CD4-positive, CD25-positive, alpha-beta regulatory T cell (primary cell): Measurements from ENCODE around the gene AFTPH. TPM values are rescaled to one million over a fixed set of nuclear protein-coding genes. Genes with fewer than 3 reads are reported as not detected.
A peak's percentile ranks its signal among the peaks of the same experiment; 100 is the strongest.

Experiments used
- ATAC-seq, 2 donors: fragments of 150-1000 bp; cut with Tn5 transposase; one replicate each; pipeline ENCODE4 v1.10.0; 2021; ENCODE audit warnings: low read depth in 2 of 2, moderate number of reproducible peaks in 2 of 2, moderate library complexity in 1 of 2
- DNase-seq, 3 donors: peaks; one replicate each; pipeline versions ENCODE4 v3.0.0 to v3.0.0-alpha.2; 2012 to 2022; ENCODE audit warnings: mixed read lengths in 1 of 3
- H3K27ac ChIP-seq: one replicate; pipeline ENCODE4 v1.7.0; 2013; ENCODE audit warnings: mild to moderate bottlenecking, low read length; ENCODE audit not compliant: insufficient read depth, poor library complexity, severe bottlenecking
- H3K27me3 ChIP-seq: one replicate; pipeline ENCODE4 v1.7.0; 2013; ENCODE audit warnings: low read length; ENCODE audit not compliant: control insufficient read depth, insufficient read depth
- H3K36me3 ChIP-seq: one replicate; pipeline ENCODE4 v1.7.0; 2013; ENCODE audit warnings: mild to moderate bottlenecking, low read length, moderate library complexity; ENCODE audit not compliant: control insufficient read depth, insufficient read depth
- H3K4me1 ChIP-seq: 2 replicates; pipeline ENCODE4 v1.7.0; 2013; ENCODE audit warnings: mild to moderate bottlenecking, low read length; ENCODE audit not compliant: insufficient read depth, control insufficient read depth, poor library complexity, severe bottlenecking
- H3K4me3 ChIP-seq: one replicate; pipeline ENCODE4 v1.7.0; 2013; ENCODE audit warnings: low read depth, mild to moderate bottlenecking, low read length, moderate library complexity
- H3K9me3 ChIP-seq, 2 experiments: 1 replicate in 1 of 2; 2 replicates in 1 of 2; pipeline ENCODE4 v1.7.0; 2013; ENCODE audit warnings: low read length in 2 of 2, mild to moderate bottlenecking in 1 of 2, moderate library complexity in 1 of 2; ENCODE audit not compliant: control insufficient read depth in 2 of 2
- H3K27ac Mint-ChIP-seq, 3 donors: one replicate each; pipeline ENCODE4 v1.8.0; 2020 to 2022; ENCODE audit warnings: mild to moderate bottlenecking in 3 of 3, mixed read lengths in 3 of 3, moderate library complexity in 2 of 3
- H3K27me3 Mint-ChIP-seq: one replicate; pipeline ENCODE4 v1.8.0; 2022; ENCODE audit warnings: mild to moderate bottlenecking, mixed read lengths
- H3K36me3 Mint-ChIP-seq: one replicate; pipeline ENCODE4 v1.8.0; 2020; ENCODE audit warnings: mixed read lengths
- H3K4me1 Mint-ChIP-seq, 4 donors: one replicate each; pipeline ENCODE4 v1.8.0; 2020 to 2022; ENCODE audit warnings: mixed read lengths in 4 of 4, mild to moderate bottlenecking in 1 of 4
- H3K4me3 Mint-ChIP-seq, 4 donors: one replicate each; pipeline ENCODE4 v1.8.0; 2020 to 2022; ENCODE audit warnings: mild to moderate bottlenecking in 4 of 4, mixed read lengths in 4 of 4, moderate library complexity in 3 of 4
- H3K9me3 Mint-ChIP-seq, 7 donors: one replicate each; pipeline ENCODE4 v1.8.0; 2020 to 2022; ENCODE audit warnings: mixed read lengths in 7 of 7, mild to moderate bottlenecking in 3 of 7, moderate library complexity in 2 of 7
- polyA plus RNA-seq, 4 donors: library from polyadenylated mRNA; unstranded; fragments of 300-500 nt; fragmentation: Illumina TruSeq; gene quantifications; one replicate each; pipeline ENCODE4 v1.2.3, GENCODE V29; 2021
- total RNA-seq: library from RNA; stranded (reverse); gene quantifications from one replicate; pipeline ENCODE4 v1.2.3, GENCODE V29; 2022

The AFTPH gene
- total and polyA plus RNA-seq, 5 donors from 2014 or later = 23.7 to 45.0 (median 28.2) TPM

DNA sequence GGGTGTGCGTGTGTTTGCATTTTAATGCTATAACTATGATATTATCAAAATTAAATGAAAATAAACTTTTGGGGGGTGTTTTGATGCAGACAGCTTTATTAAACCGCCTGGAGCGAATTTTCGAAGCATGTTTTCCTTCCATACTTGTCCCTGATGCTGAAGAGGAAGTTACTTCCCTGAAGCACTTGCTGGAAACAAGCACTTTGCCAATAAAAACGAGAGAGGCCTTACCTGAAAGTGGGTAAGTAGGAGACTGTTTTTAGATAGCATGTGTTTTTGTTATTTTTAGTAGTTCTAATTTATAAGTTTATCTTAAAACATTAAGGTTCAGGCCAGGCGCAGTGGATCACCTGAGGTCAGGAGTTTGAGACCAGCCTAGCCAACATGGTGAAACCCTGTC is 43.3 kb downstream of the AFTPH start:
- H3K4me1 Mint-ChIP-seq = peaks cover 22 to 32% (median 28%) of the 10 kb centered on the region in 4 donors
- Histone ChIP-seq H3K36me3 (peaks cover 18% of the 10 kb centered on the region), H3K4me1 (peaks cover 12% of the 10 kb centered on the region), H3K9me3 (no peaks in the 10 kb centered on the region), H3K27ac (no peak overlapping the region), H3K27me3 (no peaks in the 10 kb centered on the region), H3K4me3 (no peak overlapping the region)
- ATAC-seq (no peak), DNase-seq (no peak)
- peak overlapping the region in 1 of 3 donors; percentile 76 for H3K27ac Mint-ChIP-seq
- H3K9me3 Mint-ChIP-seq = no peaks in the 10 kb centered on the region
- peaks cover 22% of the 10 kb centered on the region for H3K36me3 Mint-ChIP-seq
- H3K4me3 Mint-ChIP-seq = no peak overlapping the region
- no peaks in the 10 kb centered on the region for H3K27me3 Mint-ChIP-seq

DNA sequence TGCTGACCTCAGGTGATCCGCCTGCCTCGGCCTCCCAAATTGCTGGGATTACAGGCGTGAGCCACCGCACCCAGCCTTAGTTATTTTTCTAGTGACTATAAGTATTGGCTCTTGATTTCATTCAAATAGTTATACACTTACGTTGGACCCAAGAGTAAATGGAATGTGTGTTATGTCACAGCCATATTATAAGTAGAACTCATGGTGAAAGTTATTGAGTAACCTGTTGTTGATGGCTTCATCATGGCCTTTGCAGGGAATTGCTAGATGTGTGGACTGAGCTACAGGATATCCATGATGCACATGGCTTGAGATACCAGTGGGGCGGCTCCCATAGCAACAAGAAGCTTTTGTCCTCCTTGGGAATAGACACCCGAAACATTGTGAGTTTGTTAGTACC is 44.7 kb downstream of the AFTPH start:
- Mint-ChIP-seq H3K4me1 (peaks cover 17 to 26% (median 22%) of the 10 kb centered on the region in 4 donors), H3K4me3 (peak overlapping the region in 1 of 4 donors; percentile 21), H3K27me3 (no peaks in the 10 kb centered on the region), H3K27ac (peak overlapping the region; percentile 20 to 69 (median 32)), H3K36me3 (peaks cover 22% of the 10 kb centered on the region), H3K9me3 (no peaks in the 10 kb centered on the region)
- Histone ChIP-seq H3K27me3 (no peaks in the 10 kb centered on the region), H3K4me1 (peaks cover 7% of the 10 kb centered on the region), H3K9me3 (no peaks in the 10 kb centered on the region), H3K27ac (no peak overlapping the region), H3K36me3 (peaks cover 29% of the 10 kb centered on the region), H3K4me3 (no peak overlapping the region)
- no peak for ATAC-seq
- DNase-seq = no peak

DNA sequence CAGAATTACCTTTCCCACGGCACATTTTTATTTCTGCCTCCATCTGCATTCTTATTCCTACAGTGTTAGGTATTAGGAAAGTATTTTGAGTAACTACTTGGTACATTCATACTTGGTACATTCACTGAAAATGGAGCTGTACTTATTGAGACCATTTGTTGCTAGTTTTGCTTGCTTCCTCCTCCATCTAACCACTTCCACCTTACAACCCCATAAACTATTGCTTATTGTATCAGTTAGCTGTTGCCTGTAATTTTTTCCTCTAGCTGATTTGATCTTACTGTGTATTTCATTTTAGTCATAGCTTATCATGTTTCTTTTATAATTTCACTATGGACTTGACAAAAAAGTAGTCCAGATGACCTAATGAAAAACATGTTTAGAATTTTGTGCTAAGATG is 50.7 kb downstream of the AFTPH start:
- Histone ChIP-seq H3K4me1 (no peaks in the 10 kb centered on the region), H3K9me3 (no peaks in the 10 kb centered on the region), H3K36me3 (peaks cover 49% of the 10 kb centered on the region), H3K4me3 (no peak overlapping the region), H3K27me3 (no peaks in the 10 kb centered on the region), H3K27ac (peak overlapping the region; percentile 6)
- ATAC-seq = peak in 1 of 2 donors; percentile 59
- Mint-ChIP-seq H3K27me3 (no peaks in the 10 kb centered on the region), H3K9me3 (no peaks in the 10 kb centered on the region), H3K27ac (peak overlapping the region in 2 of 3 donors; percentile 2 to 47), H3K4me3 (no peak overlapping the region), H3K36me3 (peaks cover 24% of the 10 kb centered on the region), H3K4me1 (peaks cover 8 to 18% (median 9%) of the 10 kb centered on the region in 4 donors)
- peak in 1 of 3 donors; percentile 41 for DNase-seq

DNA sequence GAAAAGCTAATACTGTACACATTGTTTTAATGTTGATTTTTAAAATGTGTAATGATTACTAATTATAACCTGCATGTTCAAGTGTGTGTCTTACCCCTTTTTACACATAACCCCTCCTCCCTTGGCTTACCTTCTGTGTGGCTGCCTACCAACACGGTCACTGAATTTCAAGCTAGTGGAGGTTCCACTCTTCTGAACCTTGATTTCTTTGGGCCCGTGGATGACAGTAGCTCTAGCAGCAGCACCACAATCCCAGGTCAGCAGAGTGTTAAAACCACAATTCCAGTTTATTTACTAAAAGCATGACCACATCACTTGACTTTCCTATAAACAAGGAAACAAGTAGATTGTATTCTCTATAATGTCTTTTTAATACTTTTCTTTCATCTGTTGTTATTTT is 56.9 kb downstream of the AFTPH start:
- Histone ChIP-seq H3K4me1 (no peaks in the 10 kb centered on the region), H3K36me3 (peaks cover 55% of the 10 kb centered on the region), H3K4me3 (no peak overlapping the region), H3K9me3 (no peaks in the 10 kb centered on the region), H3K27ac (no peak overlapping the region), H3K27me3 (no peaks in the 10 kb centered on the region)
- Mint-ChIP-seq H3K27ac (peak overlapping the region in 1 of 3 donors; percentile 74), H3K36me3 (peaks cover 14% of the 10 kb centered on the region), H3K4me1 (peaks cover 0 to 8% (median 5%) of the 10 kb centered on the region in 4 donors), H3K4me3 (no peak overlapping the region), H3K9me3 (no peaks in the 10 kb centered on the region), H3K27me3 (no peaks in the 10 kb centered on the region)
- ATAC-seq (no peak), DNase-seq (no peak)

DNA sequence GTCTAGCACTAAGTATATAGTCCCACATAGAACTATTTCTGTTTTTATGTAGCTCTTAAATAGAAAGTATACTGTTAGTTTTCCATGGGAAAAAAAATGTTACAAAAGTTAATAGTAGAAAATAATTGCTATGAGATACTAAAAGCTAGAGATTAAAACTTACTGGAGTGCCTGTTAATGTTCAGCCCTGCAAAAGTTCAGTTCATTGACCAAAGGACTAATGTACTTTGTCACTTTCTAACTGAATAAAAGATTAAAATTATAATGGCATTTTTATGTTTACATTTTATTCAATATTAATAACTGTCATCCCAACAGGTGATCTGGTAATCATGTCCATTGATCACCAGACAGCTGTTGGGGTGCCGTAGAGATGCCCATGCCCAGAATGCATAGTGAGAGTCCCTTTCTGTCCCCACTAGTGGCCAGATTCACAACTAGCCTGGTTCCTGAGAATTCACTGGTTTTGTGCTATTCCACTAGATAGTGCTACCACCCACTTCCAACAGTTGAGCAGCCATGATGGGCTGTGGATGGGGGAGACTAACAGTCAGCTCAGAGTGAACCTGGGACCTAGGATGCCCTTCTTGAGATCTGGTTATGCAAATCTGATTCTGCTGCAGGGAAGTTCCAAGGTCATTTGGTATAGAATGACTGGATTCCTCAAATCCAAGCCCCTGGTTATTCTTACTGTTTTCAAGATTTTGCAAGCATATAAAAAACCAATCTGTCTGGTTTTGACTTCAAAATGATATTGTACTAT is 57.8 kb downstream of the AFTPH start:
- no peaks in the 10 kb centered on the region for H3K9me3 Mint-ChIP-seq
- no peaks in the 10 kb centered on the region for H3K9me3 ChIP-seq
- DNase-seq (no peak), ATAC-seq (no peak)
- no peaks in the 10 kb centered on the region for H3K27me3 ChIP-seq
- no peak overlapping the region for H3K4me3 Mint-ChIP-seq
- H3K4me1 ChIP-seq = no peaks in the 10 kb centered on the region
- H3K27ac ChIP-seq = no peak overlapping the region
- H3K4me3 ChIP-seq = no peak overlapping the region
- H3K27ac Mint-ChIP-seq = peak overlapping the region in 1 of 3 donors; percentile 17
- H3K36me3 Mint-ChIP-seq = peaks cover 14% of the 10 kb centered on the region
- H3K4me1 Mint-ChIP-seq = peaks cover 3 to 12% (median 5%) of the 10 kb centered on the region in 4 donors
- no peaks in the 10 kb centered on the region for H3K27me3 Mint-ChIP-seq
- H3K36me3 ChIP-seq = peaks cover 52% of the 10 kb centered on the region

DNA sequence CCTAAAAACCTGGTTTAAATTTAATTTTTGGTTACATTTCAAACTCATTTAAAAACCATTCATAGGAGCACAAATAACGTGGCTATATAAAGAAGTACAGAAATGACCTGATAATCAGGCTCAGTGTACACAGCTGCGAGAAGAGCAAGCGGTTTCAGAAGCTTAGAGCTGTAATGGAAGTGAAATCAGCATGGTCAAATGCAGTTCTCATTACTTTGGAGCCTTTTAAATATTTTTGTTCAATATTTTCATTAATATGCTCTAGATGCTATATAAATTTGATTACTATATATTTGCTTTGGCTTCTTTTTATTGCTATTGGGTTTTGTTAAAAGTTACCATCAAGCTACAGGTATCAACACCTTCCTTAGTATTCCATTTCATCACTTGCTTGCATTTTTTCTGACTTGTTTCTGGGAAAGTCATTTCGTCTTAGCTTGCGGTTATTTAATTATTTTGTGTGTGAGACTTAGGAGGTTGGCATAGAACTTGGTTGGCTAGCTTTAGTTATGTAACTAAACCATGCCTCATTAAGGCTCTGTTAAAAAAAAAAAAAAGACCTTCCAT is 58.7 kb downstream of the AFTPH start:
- H3K4me3 Mint-ChIP-seq = no peak overlapping the region

DNA sequence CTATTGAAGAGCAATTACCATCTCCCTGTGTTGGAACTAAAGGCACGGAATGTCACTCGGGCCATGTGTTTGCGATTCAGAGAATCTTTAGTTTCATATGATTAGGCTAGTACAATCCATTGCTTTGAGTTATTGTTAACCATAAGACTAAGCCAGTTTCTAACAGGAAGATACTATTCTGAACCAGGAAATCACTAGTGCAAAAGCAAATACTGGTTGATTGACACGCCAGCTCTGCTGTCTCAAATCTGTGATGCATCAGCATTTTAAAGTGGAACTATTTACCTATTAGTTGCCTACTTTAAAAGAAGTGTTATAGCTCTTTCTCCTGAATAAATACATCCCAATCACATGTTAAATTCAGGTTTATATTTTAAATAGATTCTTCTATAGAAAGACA is 61.9 kb downstream of the AFTPH start:
- Mint-ChIP-seq H3K36me3 (peaks cover 17% of the 10 kb centered on the region), H3K27me3 (no peaks in the 10 kb centered on the region), H3K9me3 (no peaks in the 10 kb centered on the region), H3K4me3 (no peak overlapping the region), H3K27ac (peak overlapping the region in 1 of 3 donors; percentile 43), H3K4me1 (peaks cover 4 to 11% (median 9%) of the 10 kb centered on the region in 4 donors)
- H3K27me3 ChIP-seq = no peaks in the 10 kb centered on the region
- H3K36me3 ChIP-seq = peaks cover 51% of the 10 kb centered on the region
- H3K27ac ChIP-seq = peak overlapping the region; percentile 39
- H3K4me3 ChIP-seq = no peak overlapping the region
- DNase-seq (peak in 1 of 3 donors; percentile 39), ATAC-seq (no peak)
- H3K4me1 ChIP-seq = no peaks in the 10 kb centered on the region
- no peaks in the 10 kb centered on the region for H3K9me3 ChIP-seq

More for the DNA sequence above, 58.7 kb downstream of the AFTPH start:
- Mint-ChIP-seq H3K27me3 (no peaks in the 10 kb centered on the region), H3K9me3 (no peaks in the 10 kb centered on the region), H3K4me1 (peaks cover 4 to 11% (median 7%) of the 10 kb centered on the region in 4 donors), H3K27ac (peak overlapping the region in 2 of 3 donors; percentile 29 to 56), H3K36me3 (peaks cover 7% of the 10 kb centered on the region)
- Histone ChIP-seq H3K27ac (no peak overlapping the region), H3K4me3 (no peak overlapping the region), H3K9me3 (no peaks in the 10 kb centered on the region), H3K4me1 (no peaks in the 10 kb centered on the region), H3K27me3 (no peaks in the 10 kb centered on the region), H3K36me3 (peaks cover 45% of the 10 kb centered on the region)
- no peak for DNase-seq
- no peak for ATAC-seq
